Naive B cell (primary cell): ENCODE results near the gene GNG3. TPM values are rescaled to one million over a fixed set of nuclear protein-coding genes. Genes with fewer than 3 reads are reported as not detected.
"Not testable (repeated sequence)": the region's sequence is repeated elsewhere in the genome, so short reads cannot be mapped to it uniquely, and the experiment has no call there.

ENCODE experiments used
- ATAC-seq, 2 donors: fragments of 150-1000 bp; cut with Tn5 transposase; 2 replicates each; pipeline ENCODE4 v1.10.0; 2021; ENCODE audit warnings: low read depth in 2 of 2, mild to moderate bottlenecking in 2 of 2, moderate library complexity in 2 of 2
- DNase-seq: peaks from one replicate; pipeline ENCODE4 v3.0.0; 2022
- H3K27ac Mint-ChIP-seq, 6 donors: one replicate each; pipeline ENCODE4 v1.8.0; 2020 to 2022; ENCODE audit warnings: mild to moderate bottlenecking in 6 of 6, mixed read lengths in 6 of 6, moderate library complexity in 5 of 6, inconsistent platforms in 2 of 6
- H3K27me3 Mint-ChIP-seq, 3 donors: one replicate each; pipeline ENCODE4 v1.8.0; 2021 to 2022; ENCODE audit warnings: mixed read lengths in 3 of 3, mild to moderate bottlenecking in 1 of 3
- H3K36me3 Mint-ChIP-seq, 2 donors: one replicate each; pipeline ENCODE4 v1.8.0; 2020 to 2022; ENCODE audit warnings: mixed read lengths in 2 of 2, inconsistent platforms in 1 of 2, mild to moderate bottlenecking in 1 of 2
- H3K4me1 Mint-ChIP-seq, 3 donors: one replicate each; pipeline ENCODE4 v1.8.0; 2020 to 2022; ENCODE audit warnings: mixed read lengths in 3 of 3, inconsistent platforms in 1 of 3, mild to moderate bottlenecking in 1 of 3, moderate library complexity in 1 of 3
- H3K4me3 Mint-ChIP-seq, 8 donors: one replicate each; pipeline ENCODE4 v1.8.0; 2020 to 2022; ENCODE audit warnings: mild to moderate bottlenecking in 8 of 8, mixed read lengths in 8 of 8, moderate library complexity in 8 of 8, inconsistent platforms in 2 of 8
- H3K9me3 Mint-ChIP-seq, 7 donors: one replicate each; pipeline ENCODE4 v1.8.0; 2020 to 2022; ENCODE audit warnings: mixed read lengths in 7 of 7, mild to moderate bottlenecking in 5 of 7, inconsistent platforms in 2 of 7, moderate library complexity in 1 of 7
- polyA plus RNA-seq, 6 donors: library from polyadenylated mRNA; unstranded; fragments of 300-500 nt; fragmentation: Illumina TruSeq; gene quantifications; one replicate each; pipeline ENCODE4 v1.2.3, GENCODE V29; 2021; ENCODE audit warnings: low read depth in 6 of 6

The GNG3 gene
- polyA plus RNA-seq = 10 to 100 TPM in 4 of 6 donors, 1 to 10 TPM in 2; 5.3 to 21.2 (median 16.9) TPM

GRCh38 chr11:62707277-62707861 lies at the start of gene GNG3, which contains the start of gene BSCL2:
GNG3 (plus strand) TSS chr11:62707676; CDS start chr11:62708296, 620 bp downstream.
BSCL2 (minus strand) TSS chr11:62707424; CDS start chr11:62707195, 229 bp downstream.
- peaks cover 39 to 56% (median 53%) of the 10 kb centered on the region in 3 donors for H3K4me1 Mint-ChIP-seq
- ATAC-seq (no peak), DNase-seq (no peak)
- H3K9me3 Mint-ChIP-seq = no peaks in the 10 kb centered on the region
- peak within 1 kb of the TSS; percentile 79 to 100 (median 98) for H3K27ac Mint-ChIP-seq
- H3K36me3 Mint-ChIP-seq = no peaks in the 10 kb centered on the region
- H3K27me3 Mint-ChIP-seq = no peaks in the 10 kb centered on the region
- H3K4me3 Mint-ChIP-seq = peak within 1 kb of the TSS; percentile 95 to 100 (median 98)

DNA sequence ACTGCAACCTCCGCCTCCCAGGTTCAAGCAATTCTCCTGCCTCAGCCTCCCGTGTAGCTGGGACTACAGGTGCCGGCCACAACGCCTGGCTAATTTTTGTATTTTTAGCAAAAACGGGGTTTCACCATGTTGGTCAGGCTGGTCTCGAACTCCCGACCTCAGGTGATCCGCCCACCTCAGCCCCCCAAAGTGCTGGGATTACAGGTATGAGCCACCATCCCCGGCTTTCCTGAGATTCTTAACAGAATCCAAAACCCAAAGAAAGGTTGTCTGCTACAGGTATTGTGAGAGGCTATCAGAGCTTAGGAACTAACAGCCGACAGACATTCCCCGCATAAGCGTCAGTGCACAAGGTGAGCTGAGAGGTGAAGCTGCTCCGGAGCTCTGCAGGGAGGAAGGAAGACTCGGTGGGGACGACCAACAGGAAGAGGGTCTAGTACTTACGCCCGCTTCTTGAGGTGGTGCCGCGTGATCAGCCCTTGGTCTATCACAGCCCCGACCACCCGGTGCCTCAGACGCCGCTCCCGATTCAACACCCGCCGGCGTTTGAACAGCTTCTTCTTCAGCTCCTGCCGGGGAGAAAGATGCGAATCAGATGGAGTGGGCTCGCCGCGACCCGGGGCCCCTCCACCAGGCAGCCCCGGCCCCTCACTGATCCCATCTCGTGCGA lies 42.9 kb upstream of the GNG3 start:
- no peak for DNase-seq
- Mint-ChIP-seq H3K4me1 (peaks cover 25 to 54% (median 41%) of the 10 kb centered on the region in 3 donors), H3K27me3 (no peaks in the 10 kb centered on the region)

GRCh38 chr11:62665075-62665598 lies 42.3 kb upstream of the GNG3 start, which contains the start of the genes C11orf98 and CSKMT:
C11orf98 (minus strand) TSS chr11:62665210; CDS start chr11:62665169, 41 bp downstream.
CSKMT (plus strand) TSS chr11:62665312; CDS start chr11:62665880, 568 bp downstream.
- peaks cover 25 to 58% (median 41%) of the 10 kb centered on the region in 3 donors for H3K4me1 Mint-ChIP-seq
- H3K36me3 Mint-ChIP-seq = peaks cover 7% of the 10 kb centered on the region in 2 donors
- DNase-seq (peak; percentile 96), ATAC-seq (peak; percentile 93)
- H3K9me3 Mint-ChIP-seq = no peaks in the 10 kb centered on the region
- peak within 1 kb of the TSS; percentile 95 to 100 (median 97) for H3K4me3 Mint-ChIP-seq
- no peaks in the 10 kb centered on the region for H3K27me3 Mint-ChIP-seq
- peak within 1 kb of the TSS; percentile 82 to 99 (median 96) for H3K27ac Mint-ChIP-seq

More for the DNA sequence above, 42.9 kb upstream of the GNG3 start:
- Mint-ChIP-seq H3K27ac (peak overlapping the region; percentile 82 to 99 (median 96)), H3K4me3 (peak overlapping the region; percentile 95 to 100 (median 97)), H3K9me3 (no peaks in the 10 kb centered on the region), H3K36me3 (peaks cover 7% of the 10 kb centered on the region in 2 donors)
- ATAC-seq = peak; percentile 45 to 46

- no peaks in the 10 kb centered on the region for H3K27me3 Mint-ChIP-seq
- peaks cover 7% of the 10 kb centered on the region in 2 donors for H3K36me3 Mint-ChIP-seq
- DNase-seq = peak; percentile 37
- ATAC-seq = peak; percentile 20 to 24
- H3K4me1 Mint-ChIP-seq = peaks cover 26 to 64% (median 42%) of the 10 kb centered on the region in 3 donors
- H3K4me3 Mint-ChIP-seq = peak overlapping the region; percentile 95 to 100 (median 97)
- no peaks in the 10 kb centered on the region for H3K9me3 Mint-ChIP-seq
- peak overlapping the region; percentile 82 to 99 (median 96) for H3K27ac Mint-ChIP-seq
These were observed 41.7 kb upstream of the GNG3 start for GRCh38 chr11:62665599-62666258.

DNA sequence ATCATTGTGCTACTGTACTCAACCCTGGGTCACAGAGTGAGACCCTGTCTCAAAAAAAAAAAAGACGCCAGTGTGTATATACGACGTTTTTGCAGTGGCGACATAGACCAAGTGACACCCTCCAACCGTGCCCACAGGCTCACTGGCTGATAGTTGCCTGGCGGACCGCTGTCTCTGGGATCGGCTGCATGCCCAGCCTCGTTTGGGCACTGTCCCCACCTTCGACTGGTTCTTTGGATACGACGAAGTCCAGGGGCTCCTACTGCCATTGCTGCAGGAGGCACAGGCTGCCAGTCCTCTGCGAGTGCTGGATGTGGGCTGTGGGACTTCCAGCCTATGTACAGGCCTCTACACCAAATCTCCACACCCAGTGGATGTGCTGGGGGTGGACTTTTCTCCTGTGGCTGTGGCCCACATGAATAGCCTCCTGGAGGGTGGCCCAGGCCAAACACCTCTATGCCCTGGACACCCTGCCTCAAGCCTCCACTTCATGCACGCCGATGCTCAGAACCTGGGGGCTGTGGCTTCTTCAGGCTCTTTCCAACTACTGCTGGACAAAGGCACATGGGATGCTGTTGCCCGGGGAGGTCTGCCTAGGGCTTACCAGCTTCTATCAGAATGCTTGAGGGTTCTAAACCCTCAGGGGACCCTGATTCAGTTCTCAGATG lies 41.1 kb upstream of the GNG3 start:
- no peaks in the 10 kb centered on the region for H3K27me3 Mint-ChIP-seq
- H3K36me3 Mint-ChIP-seq = peaks cover 7 to 8% of the 10 kb centered on the region in 2 donors
- no peak for ATAC-seq
- peak overlapping the region; percentile 95 to 100 (median 97) for H3K4me3 Mint-ChIP-seq
- peak overlapping the region in 5 of 6 donors; percentile 15 to 97 (median 79) for H3K27ac Mint-ChIP-seq
- H3K9me3 Mint-ChIP-seq = no peaks in the 10 kb centered on the region
- peaks cover 30 to 70% (median 45%) of the 10 kb centered on the region in 3 donors for H3K4me1 Mint-ChIP-seq
- no peak for DNase-seq

GRCh38 chr11:62667460-62667859 lies 40.0 kb upstream of the GNG3 start:
- DNase-seq (no peak), ATAC-seq (no peak)
- Mint-ChIP-seq H3K9me3 (no peaks in the 10 kb centered on the region), H3K27me3 (no peaks in the 10 kb centered on the region), H3K36me3 (peaks cover 7 to 11% of the 10 kb centered on the region in 2 donors), H3K4me1 (peaks cover 29 to 77% (median 54%) of the 10 kb centered on the region in 3 donors), H3K4me3 (peak overlapping the region in 3 of 8 donors; percentile 30 to 100 (median 95)), H3K27ac (peak overlapping the region in 3 of 6 donors; percentile 47 to 84 (median 79))

- DNase-seq = no peak
- no peak for ATAC-seq
These were observed 37.9 kb upstream of the GNG3 start for GRCh38 chr11:62669420-62670161.

DNA sequence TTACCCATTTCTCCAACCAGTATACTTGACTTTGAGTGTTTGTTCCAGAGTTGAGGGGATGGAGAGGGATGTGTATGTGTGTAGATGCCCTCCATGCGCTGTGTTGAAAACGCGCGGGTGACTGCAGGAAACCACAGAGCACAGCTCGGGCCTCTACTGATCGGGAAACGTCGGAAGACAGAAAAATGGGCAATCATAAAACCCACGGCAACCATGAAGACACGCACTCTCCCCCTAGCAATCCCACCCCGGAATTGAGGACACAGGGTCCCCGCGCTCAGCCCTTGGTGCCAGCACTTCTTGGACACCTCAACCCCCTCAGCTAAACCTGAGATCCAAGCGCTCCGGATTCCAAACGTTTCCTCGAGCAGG lies 36.3 kb upstream of the GNG3 start:
- Mint-ChIP-seq H3K9me3 (no peaks in the 10 kb centered on the region), H3K4me3 (peak overlapping the region; percentile 99 to 100 (median 100)), H3K36me3 (peaks cover 0 to 13% of the 10 kb centered on the region in 2 donors), H3K4me1 (peaks cover 24 to 72% (median 47%) of the 10 kb centered on the region in 3 donors), H3K27me3 (no peaks in the 10 kb centered on the region), H3K27ac (peak overlapping the region; percentile 93 to 99 (median 96))
- DNase-seq (no peak), ATAC-seq (peak; percentile 13 to 16)

More at GRCh38 chr11:62669420-62670161, 37.9 kb upstream of the GNG3 start:
- H3K4me1 Mint-ChIP-seq = peaks cover 24 to 69% (median 54%) of the 10 kb centered on the region in 3 donors
- H3K27me3 Mint-ChIP-seq = no peaks in the 10 kb centered on the region
- H3K4me3 Mint-ChIP-seq = peak overlapping the region in 6 of 8 donors; percentile 28 to 100 (median 100)
- H3K9me3 Mint-ChIP-seq = no peaks in the 10 kb centered on the region
- H3K27ac Mint-ChIP-seq = peak overlapping the region in 3 of 6 donors; percentile 61 to 86 (median 83)
- H3K36me3 Mint-ChIP-seq = peaks cover 0 to 8% of the 10 kb centered on the region in 2 donors

DNA sequence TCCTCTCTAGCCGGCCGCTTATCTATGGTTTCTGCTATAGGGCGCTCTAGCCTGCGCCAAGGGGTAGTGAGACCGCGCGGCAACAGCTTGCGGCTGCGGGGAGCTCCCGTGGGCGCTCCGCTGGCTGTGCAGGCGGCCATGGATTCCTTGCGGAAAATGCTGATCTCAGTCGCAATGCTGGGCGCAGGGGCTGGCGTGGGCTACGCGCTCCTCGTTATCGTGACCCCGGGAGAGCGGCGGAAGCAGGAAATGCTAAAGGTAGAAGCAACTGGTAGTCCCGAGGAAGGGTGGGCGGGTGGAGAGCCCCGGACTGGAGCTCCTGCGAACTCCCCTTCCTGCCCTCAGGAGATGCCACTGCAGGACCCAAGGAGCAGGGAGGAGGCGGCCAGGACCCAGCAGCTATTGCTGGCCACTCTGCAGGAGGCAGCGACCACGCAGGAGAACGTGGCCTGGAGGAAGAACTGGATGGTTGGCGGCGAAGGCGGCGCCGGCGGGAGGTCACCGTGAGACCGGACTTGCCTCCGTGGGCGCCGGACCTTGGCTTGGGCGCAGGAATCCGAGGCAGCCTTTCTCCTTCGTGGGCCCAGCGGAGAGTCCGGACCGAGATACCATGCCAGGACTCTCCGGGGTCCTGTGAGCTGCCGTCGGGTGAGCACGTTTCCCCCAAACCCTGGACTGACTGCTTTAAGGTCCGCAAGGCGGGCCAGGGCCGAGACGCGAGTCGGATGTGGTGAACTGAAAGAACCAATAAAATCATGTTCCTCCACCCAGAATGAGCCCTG lies 35.7 kb upstream of the GNG3 start, which contains the start of the genes LBHD1 and UQCC3:
Gene LBHD1 (minus strand): TSS at position 660 of the 782 bp plus-strand sequence. CDS start 2,236 bp downstream, outside the sequence.
Gene UQCC3 (plus strand): TSS at position 66 of the 782 bp plus-strand sequence. CDS start 73 bp downstream, at position 139.
- Mint-ChIP-seq H3K27me3 (no peaks in the 10 kb centered on the region), H3K4me1 (peaks cover 19 to 72% (median 47%) of the 10 kb centered on the region in 3 donors)
- peak; percentile 69 for DNase-seq

GRCh38 chr11:62673196-62673525 lies 34.3 kb upstream of the GNG3 start:
- no peak for DNase-seq
- peaks cover 0 to 27% of the 10 kb centered on the region in 2 donors for H3K36me3 Mint-ChIP-seq
- ATAC-seq = no peak
- H3K4me1 Mint-ChIP-seq = peaks cover 25 to 72% (median 52%) of the 10 kb centered on the region in 3 donors
- no peaks in the 10 kb centered on the region for H3K9me3 Mint-ChIP-seq
- H3K27me3 Mint-ChIP-seq = no peaks in the 10 kb centered on the region
- H3K27ac Mint-ChIP-seq = peak overlapping the region in 5 of 6 donors; percentile 42 to 93 (median 74)
- peak overlapping the region in 7 of 8 donors; percentile 99 to 100 (median 100) for H3K4me3 Mint-ChIP-seq

More for the DNA sequence above, 35.7 kb upstream of the GNG3 start, which contains the start of the genes LBHD1 and UQCC3:
- Mint-ChIP-seq H3K9me3 (no peaks in the 10 kb centered on the region), H3K27ac (peak within 1 kb of the TSS; percentile 93 to 99 (median 96)), H3K4me3 (peak within 1 kb of the TSS; percentile 99 to 100 (median 100)), H3K36me3 (peaks cover 0 to 13% of the 10 kb centered on the region in 2 donors)
- peak; percentile 83 for ATAC-seq

DNA sequence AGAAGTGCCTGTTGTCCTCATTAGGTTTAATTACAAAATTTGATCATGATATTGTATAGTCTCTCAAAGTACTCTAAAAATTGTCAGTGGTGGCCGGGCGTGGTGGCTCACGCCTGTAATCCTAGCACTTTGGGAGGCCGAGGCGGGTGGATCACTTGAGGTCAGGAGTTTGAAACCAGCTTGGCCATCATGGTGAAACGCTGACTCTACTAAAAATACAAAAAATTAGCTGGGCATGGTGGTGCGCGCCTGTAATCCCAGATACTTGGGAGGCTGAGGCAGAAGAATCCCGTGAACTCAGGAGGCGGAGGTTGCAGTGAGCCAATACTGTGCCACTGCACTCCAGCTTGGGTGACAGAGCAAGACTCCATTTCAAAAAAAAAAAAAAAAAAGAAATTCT lies 32.1 kb upstream of the GNG3 start:
- peak overlapping the region in 3 of 6 donors; percentile 36 to 57 (median 39) for H3K27ac Mint-ChIP-seq
- H3K4me3 Mint-ChIP-seq = peak overlapping the region in 4 of 8 donors; percentile 15 to 99 (median 40)
- not testable (repeated sequence) for H3K27me3 Mint-ChIP-seq, DNase-seq, H3K9me3 Mint-ChIP-seq, ATAC-seq
- peaks cover 27 to 67% (median 62%) of the 10 kb centered on the region in 3 donors for H3K4me1 Mint-ChIP-seq
- peaks cover 0 to 27% of the 10 kb centered on the region in 2 donors for H3K36me3 Mint-ChIP-seq
